ENCODE results near the gene HDAC10.

The HDAC10 gene

DNA sequence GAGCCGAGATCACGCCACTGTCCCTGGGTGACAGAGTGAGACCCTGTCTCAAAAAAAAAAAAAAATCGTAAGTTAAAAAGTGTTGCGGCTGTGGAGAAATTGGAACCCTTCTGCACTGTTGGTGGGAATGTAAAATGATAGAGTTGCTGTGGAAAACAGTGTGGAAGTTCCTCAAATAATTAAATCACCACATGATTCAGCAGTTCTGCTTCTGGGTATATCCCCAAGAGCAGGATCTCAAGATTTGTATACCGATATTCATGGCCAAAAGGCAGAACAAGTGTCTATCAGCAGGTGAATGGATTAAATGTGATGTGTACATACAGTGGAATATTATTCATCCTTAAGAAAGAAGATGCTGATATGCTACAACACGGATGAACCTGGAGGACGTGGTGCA lies 46.5 kb downstream of the HDAC10 start:
- DNase-seq (ENCODE audit: extremely low spot score), result no peak
- POLR2A ChIA-PET, result no interaction called here
- CTCF ChIA-PET, result no interaction called here
- no peak for TF ChIP-seq CTCF (IDR thresholded peaks at IDR 0.05; ENCODE audit: control extremely low read depth, extremely low read depth, low read depth, missing control alignments)

DNA sequence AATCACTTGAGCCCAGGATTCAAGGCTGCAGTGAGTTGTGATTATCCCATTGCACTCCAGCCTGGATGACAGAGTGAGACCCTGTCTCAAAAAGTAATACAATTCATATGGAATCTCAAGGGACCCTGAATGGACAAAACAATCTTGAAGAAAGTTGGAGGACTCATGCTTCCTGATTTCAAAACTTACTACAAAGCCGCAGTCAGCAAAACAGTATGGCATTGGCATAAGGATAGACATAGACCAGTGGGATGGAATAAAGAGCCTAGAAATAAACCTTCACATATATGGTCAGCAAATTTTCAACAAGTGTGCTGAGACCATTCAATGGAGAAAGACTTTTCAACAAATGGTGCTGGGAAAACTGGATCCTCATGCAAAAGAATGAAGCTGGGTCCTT lies 47.8 kb downstream of the HDAC10 start:
- DNase-seq (ENCODE audit: extremely low spot score), result no peak
- ChIA-PET CTCF (no interaction called here), POLR2A (no interaction called here)
- no peak for TF ChIP-seq CTCF (IDR thresholded peaks at IDR 0.05; ENCODE audit: control extremely low read depth, extremely low read depth, low read depth, missing control alignments)

DNA sequence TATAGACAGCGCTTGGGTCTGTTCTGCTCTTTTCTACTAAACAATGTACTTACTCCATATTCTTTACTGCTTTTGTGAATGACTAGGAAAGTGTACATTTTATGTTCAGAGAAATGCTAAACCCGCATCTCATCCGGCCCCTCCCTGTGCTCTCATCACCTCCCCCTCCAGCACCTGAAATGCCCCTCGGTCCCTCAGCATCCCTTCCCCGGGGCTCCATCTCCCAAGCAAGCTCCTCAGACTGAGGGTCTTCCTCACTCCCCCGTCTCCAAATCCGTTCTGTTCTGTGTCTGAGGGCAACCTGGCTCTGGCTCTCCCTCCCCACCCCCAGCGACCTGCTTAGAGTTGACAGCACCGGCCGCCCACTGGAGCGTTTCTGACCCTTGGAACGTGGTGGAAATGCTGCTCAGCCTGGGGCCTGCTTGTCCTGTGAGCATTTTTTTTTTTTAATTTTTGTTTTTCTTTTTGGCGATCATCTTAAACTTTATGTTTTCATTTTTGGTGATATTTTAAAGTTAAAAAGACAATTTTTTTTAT lies 48.9 kb downstream of the HDAC10 start:
- CTCF ChIA-PET, result no interaction called here
- POLR2A ChIA-PET, result interaction anchor here (1.4 kb wide), 1 partner anchor 11 kb away, joined by 4 read pairs; no protein-coding TSS in a partner anchor
- TF ChIP-seq CTCF (IDR thresholded peaks at IDR 0.05; ENCODE audit: control extremely low read depth, extremely low read depth, low read depth, missing control alignments), result no peak
- no peak for DNase-seq (ENCODE audit: extremely low spot score)

DNA sequence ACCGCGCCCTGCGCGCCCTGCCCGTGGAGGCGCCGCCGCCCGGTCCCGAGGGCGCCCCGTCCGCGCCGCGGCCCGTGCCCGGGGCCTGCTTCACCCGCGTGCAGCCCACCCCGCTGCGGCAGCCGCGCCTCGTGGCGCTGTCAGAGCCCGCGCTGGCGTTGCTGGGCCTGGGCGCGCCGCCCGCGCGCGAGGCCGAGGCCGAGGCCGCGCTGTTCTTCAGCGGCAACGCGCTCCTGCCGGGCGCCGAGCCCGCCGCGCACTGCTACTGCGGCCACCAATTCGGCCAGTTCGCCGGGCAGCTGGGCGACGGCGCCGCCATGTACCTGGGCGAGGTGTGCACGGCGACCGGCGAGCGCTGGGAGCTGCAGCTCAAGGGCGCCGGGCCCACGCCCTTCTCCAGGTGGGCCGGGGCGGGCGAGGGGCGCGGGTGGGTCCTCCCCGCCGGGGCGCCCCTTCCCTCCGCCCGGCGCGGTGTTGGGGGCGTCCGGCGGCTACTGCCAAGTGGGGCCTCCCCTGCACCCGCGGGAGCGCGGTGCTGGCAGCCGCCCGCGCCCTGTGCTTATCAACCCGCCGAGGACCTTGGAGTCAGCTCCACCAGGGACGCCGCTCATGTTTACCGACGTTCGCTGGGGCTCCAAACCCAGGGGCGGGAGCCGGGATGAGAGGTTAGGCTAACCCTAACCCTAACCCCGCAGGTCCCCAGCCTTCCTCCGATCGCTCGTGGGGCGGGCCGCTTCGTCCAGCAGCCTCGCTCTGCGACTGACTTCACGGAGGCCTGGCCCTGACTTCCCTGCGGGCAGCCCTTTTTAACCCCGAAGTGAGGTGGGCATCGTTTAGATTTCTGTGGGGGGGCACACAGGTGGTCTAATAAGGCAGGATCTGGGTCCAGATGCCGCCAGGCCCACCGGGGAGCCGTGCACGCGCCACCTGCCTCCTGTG lies 49.6 kb downstream of the HDAC10 start:
- no peak for TF ChIP-seq CTCF (IDR thresholded peaks at IDR 0.05; ENCODE audit: control extremely low read depth, extremely low read depth, low read depth, missing control alignments)
- no peak for DNase-seq (ENCODE audit: extremely low spot score)
- CTCF ChIA-PET, result interaction anchor here (0.8 to 0.9 kb wide), 2 partner anchors 11 to 28 kb away, joined by 3 to 4 read pairs; no protein-coding TSS in a partner anchor
- POLR2A ChIA-PET, result interaction anchor here (1.4 kb wide), 1 partner anchor 10 kb away, joined by 4 read pairs; no protein-coding TSS in a partner anchor

DNA sequence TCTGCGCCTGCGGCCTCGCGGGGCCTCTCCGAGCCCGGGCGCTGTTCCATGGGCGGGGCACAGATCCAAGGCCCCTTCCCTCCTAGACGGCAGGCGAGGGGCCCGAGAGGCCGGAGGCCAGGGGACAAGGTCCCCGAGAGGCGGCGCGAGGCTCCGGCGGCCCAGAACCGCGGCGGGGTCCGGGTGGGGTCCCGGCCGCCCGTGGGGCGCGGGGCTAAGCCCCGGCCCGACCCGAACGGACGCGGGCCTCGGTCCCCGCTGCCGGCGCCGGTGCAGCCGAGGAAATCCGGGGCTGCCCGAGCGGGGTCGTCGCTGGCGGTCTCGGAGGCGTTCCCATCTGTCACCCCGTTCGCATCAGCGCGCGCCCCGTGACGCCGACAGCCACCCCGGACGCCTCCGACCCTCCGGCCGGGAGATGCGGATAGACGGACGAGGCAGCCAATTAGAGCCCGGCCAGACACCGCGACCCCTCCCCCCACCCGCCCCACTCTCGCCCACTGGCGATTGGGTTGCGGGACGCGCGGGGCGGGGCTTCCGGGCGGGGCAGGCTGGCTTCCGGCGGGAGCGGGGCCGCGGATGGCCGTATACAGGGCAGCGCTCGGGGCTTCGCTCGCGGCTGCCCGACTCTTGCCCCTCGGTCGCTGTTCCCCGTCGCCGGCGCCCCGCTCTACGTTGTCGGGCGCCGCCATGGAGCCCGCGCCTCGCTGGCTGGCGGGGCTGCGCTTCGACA lies 50.4 kb downstream of the HDAC10 start, which contains the start of gene SELENOO:
TSS of gene SELENOO (plus strand) at position 551 of the 730 bp plus-strand sequence. CDS start at position 577, 26 bp downstream.
- no peak for TF ChIP-seq CTCF (IDR thresholded peaks at IDR 0.05; ENCODE audit: control extremely low read depth, extremely low read depth, low read depth, missing control alignments)
- POLR2A ChIA-PET, result interaction anchor here (0.6 to 1.4 kb wide), 2 partner anchors 9 to 107 kb away, joined by 4 read pairs; partner anchors contain the start of gene PLXNB2
- peak; percentile 99 for DNase-seq (ENCODE audit: extremely low spot score)
- CTCF ChIA-PET, result interaction anchor here (0.9 kb wide), 1 partner anchor 10 kb away, joined by 4 read pairs; no protein-coding TSS in a partner anchor

Data from GM10248 (cell line).